Fibroblast of villous mesenchyme (primary cell): ENCODE measurements around the gene DAGLA. TPM values are rescaled to one million over a fixed set of nuclear protein-coding genes. Genes with fewer than 3 reads are reported as not detected.
A peak's percentile ranks its signal among the peaks of the same experiment; 100 is the strongest.

Experiments
- DNase-seq: peaks from one replicate; pipeline ENCODE4 v3.0.0-alpha.2; 2010; ENCODE audit warnings: low read depth
- H3K4me3 ChIP-seq: 2 replicates; pipeline ENCODE4 v1.5.1; 2011; ENCODE audit warnings: low read depth, mild to moderate bottlenecking, low read length
- CTCF ChIP-seq: IDR thresholded peaks from 2 replicates; pipeline ENCODE4 v1.5.1; 2012; ENCODE audit warnings: low read depth, mild to moderate bottlenecking, low read length; ENCODE audit not compliant: insufficient read depth
- total RNA-seq: library from RNA; depleted of rRNA; stranded (reverse); fragments of >200 nt; gene quantifications from 2 replicates; pipeline ENCODE4 v1.2.3, GENCODE V29; 2012

Gene DAGLA
- total RNA-seq, 1 donor, result 2.2 TPM

- no peak for TF ChIP-seq CTCF
- no peak for DNase-seq
- H3K4me3 ChIP-seq, result no peak overlapping the region
Measured at GRCh38 chr11:61696602-61697001, 16.4 kb downstream of the DAGLA start.

GRCh38 chr11:61697078-61697502, 16.9 kb downstream of the DAGLA start:
- no peak for DNase-seq
- TF ChIP-seq CTCF, result no peak
- H3K4me3 ChIP-seq, result no peak overlapping the region

GRCh38 chr11:61697764-61698163, 17.6 kb downstream of the DAGLA start:
- no peak for TF ChIP-seq CTCF
- DNase-seq, result no peak
- no peak overlapping the region for H3K4me3 ChIP-seq

- no peak overlapping the region for H3K4me3 ChIP-seq
- no peak for DNase-seq
- TF ChIP-seq CTCF, result no peak
Measured at GRCh38 chr11:61698173-61698948, 18.2 kb downstream of the DAGLA start.

GRCh38 chr11:61699737-61700160, 19.6 kb downstream of the DAGLA start:
- TF ChIP-seq CTCF, result no peak

GRCh38 chr11:61700212-61700611, 20.0 kb downstream of the DAGLA start:
- peak; percentile 67 for DNase-seq
- TF ChIP-seq CTCF, result no peak
- no peak overlapping the region for H3K4me3 ChIP-seq

More at GRCh38 chr11:61699737-61700160, 19.6 kb downstream of the DAGLA start:
- no peak for DNase-seq
- no peak overlapping the region for H3K4me3 ChIP-seq
